Subcutaneous adipose tissue (tissue), 1 donor: ENCODE results near the gene MSL3B.

ENCODE experiments used
- CTCF ChIP-seq: fragments of 450-650 bp; IDR thresholded peaks from one replicate; pipeline ENCODE4 v1.5.1; 2016; ENCODE audit warnings: low read depth, mild to moderate bottlenecking, control low read depth, antibody characterized with exemption, moderate library complexity

MSL3B gene

GRCh38 chr2:233867993-233868532 lies at the start of gene MSL3B:
Gene MSL3B, minus strand, starts transcription at chr2:233868386.
- no peak for TF ChIP-seq CTCF

- no peak for TF ChIP-seq CTCF
Observed at GRCh38 chr2:233917116-233917515, 48.9 kb upstream of the MSL3B start, which contains the start of gene TRPM8. Gene TRPM8, plus strand, starts transcription at chr2:233917373. Its CDS starts 9,165 bp downstream, at chr2:233926538.

- TF ChIP-seq CTCF, result no peak
Observed at GRCh38 chr2:233915128-233915527, 46.9 kb upstream of the MSL3B start.

GRCh38 chr2:233912691-233913423 lies 44.7 kb upstream of the MSL3B start:
- TF ChIP-seq CTCF, result no peak

GRCh38 chr2:233907627-233908026 lies 39.4 kb upstream of the MSL3B start:
- no peak for TF ChIP-seq CTCF

GRCh38 chr2:233905945-233906344 lies 37.8 kb upstream of the MSL3B start:
- TF ChIP-seq CTCF, result no peak

- TF ChIP-seq CTCF, result no peak
Observed at GRCh38 chr2:233901884-233902283, 33.7 kb upstream of the MSL3B start.
